Measurements from ENCODE around the gene KLHL12.
"Not testable (repeated sequence)": the region's sequence is repeated elsewhere in the genome, so short reads cannot be mapped to it uniquely, and the experiment has no call there.

KLHL12 gene

DNA sequence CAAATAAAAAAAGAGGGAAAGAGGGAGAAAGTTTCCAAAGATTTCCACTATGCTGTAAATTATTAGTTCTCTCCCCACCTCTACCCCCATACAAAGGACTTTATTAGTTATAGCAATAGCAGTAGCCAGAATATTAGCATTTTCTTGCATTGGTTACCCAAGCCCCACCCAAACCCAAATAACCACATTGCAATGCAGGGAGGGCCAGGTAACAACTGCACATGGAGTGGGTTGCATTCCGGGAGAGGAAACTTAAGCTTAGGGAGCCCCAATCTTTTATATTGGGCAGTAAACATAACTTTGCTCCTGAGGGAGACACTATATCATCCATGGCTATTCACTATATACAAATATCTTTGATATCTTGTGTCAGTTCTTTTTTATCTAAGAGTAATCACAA, 25.1 kb upstream of the KLHL12 start:
- no peak for FAIRE-seq
- DNase-seq (ENCODE audit: low spot score): no peak

DNA sequence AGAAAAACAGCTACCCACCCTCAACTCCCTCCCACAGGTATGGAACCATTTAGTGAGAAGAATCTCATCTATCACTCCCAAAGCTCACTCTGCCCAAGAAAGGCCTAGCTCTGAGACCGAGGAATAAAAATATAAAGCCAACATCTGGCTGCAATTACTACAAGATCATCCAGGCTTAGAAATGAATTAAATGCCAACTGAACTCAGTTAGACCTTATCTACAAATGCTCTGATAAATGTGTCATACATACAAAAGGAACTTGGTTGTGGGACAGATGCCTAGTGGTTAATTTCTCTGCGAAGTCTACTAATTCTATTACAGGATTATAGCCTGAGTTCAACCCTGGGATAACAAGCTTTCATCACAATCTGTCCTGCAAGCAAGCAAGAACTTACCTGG, 24.4 kb upstream of the KLHL12 start:
- DNase-seq (ENCODE audit: low spot score) (no peak), FAIRE-seq (no peak)

DNA sequence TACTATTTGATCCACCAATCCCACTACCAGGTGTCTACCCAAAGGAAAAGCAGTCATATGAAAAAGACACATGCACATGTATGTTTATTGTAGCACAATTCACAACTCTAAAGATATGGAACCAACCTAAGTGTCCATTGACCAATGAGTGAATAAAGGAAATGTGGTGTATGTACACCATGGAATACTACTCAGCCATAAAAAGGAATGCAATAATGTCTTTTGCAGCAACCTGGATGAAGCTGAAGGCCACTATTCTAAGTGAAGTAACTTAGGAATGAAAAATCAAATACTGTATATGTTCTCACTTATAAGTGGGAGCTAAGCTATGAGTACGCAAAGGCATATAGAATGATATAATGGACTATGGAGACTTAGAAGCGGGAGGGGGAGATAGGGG, 18.4 kb upstream of the KLHL12 start:
- no peak for DNase-seq (ENCODE audit: low spot score)
- FAIRE-seq: no peak

DNA sequence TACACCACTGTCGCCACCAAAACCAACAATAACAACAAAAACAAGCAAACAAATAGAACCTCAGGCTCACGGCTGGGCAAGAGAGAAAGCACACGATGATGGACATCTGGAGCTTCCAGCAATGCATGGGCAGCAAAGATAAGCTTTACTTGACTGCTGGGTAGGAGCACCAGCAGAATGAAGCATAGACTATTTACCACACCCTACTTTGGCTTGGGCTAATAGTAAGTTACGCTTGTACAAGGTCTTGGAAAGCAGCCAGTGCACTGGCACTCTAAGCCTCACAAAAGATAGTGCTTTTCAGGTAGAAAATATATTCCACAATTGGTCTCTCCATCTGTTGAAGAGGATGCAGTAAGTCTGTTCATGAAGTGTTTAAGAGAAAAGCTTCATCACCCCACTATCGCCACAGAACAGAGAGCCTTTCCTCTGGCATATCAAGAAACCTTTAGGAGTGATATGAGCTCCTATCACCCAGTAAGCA, 17.4 kb upstream of the KLHL12 start:
- DNase-seq (ENCODE audit: low spot score): no peak
- no peak for FAIRE-seq

DNA sequence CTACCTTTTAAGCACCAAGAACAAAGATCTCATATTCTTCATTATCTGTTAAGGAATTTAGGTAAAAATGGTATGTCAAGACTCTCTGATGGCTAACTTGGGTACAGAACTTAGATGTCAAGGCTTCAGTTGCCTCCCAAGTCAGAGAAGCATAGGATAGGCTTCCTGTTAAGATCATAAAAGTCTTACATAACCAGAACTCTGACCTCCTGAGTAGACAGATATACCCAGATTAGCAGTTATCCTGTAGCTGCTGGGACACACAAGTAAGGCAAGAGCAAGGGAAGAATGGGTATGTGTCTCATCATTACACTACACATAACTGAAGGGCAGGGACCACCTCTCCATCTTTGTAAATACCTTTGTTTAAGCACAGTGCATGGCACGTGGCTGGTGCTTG, 15.4 kb upstream of the KLHL12 start:
- FAIRE-seq (no peak), DNase-seq (ENCODE audit: low spot score) (no peak)

DNA sequence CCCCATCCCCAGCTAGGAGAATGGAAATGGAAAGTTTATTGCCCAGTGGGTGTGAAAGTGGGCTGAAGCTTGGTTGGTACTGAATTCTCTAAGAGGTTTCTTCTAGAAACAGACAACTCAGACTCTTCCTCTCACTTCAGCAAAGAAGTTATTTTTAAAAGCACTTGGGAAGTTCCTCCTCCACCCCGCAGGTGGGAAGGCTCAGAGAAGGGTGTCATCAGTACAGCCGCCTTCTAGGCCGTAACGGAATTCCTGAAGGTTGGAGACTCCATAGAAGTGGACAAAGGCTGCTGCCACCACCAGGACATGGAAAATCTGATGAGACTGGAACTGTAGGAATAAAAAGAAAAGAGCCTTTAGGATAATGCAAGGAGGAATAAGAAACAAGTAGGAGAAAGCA, 14.3 kb upstream of the KLHL12 start:
- DNase-seq (ENCODE audit: low spot score) (no peak), FAIRE-seq (no peak)

DNA sequence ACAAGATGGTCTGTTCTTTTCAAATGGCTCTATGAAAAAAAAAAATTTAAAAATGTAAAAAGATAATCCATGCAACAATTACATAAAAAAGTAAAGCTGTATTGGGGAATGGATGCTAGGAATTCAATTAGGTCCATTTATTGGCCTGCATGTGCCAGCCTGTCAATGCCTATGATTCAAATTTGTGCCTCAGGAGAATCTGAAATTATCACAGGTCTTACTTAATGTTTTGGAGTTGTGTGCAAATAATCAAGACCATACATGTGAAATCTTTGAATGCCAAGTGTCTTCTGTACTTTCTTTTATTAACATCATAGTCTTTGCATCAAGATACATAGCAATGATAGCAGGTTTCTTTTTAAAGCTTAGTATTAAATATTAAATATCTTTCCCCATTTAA, 13.5 kb upstream of the KLHL12 start:
- no peak for DNase-seq (ENCODE audit: low spot score)
- no peak for FAIRE-seq

DNA sequence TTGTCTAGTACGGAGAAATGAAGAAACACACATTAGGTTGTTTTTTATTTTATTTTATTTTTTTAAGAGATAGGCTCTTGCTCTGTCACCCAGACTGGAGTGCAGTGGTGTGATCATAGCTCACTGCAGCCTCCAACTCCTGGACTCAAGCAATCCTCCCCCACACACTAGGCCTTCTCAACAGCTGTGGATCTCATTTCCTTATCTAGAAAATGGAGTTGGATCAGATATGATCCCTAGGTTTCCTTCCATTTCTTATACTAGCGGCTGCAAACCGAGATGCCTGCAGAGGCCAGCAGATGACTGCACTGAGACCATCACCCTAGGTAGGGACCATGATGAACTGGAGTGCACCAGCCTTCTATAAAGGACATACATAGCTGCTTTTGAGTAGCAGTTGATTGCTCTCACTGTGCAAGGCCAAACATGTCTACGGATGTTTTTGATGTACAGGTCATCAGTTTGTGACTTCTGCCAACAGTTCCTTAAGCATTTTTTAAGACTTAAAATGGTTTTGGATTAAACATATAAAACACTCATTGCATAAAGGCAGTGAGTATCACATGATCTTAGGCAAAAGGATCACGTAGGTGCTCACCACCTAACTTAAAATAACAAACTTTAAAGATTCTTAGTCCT, 11.4 kb upstream of the KLHL12 start:
- DNase-seq (ENCODE audit: low spot score) (no peak), FAIRE-seq (no peak)

DNA sequence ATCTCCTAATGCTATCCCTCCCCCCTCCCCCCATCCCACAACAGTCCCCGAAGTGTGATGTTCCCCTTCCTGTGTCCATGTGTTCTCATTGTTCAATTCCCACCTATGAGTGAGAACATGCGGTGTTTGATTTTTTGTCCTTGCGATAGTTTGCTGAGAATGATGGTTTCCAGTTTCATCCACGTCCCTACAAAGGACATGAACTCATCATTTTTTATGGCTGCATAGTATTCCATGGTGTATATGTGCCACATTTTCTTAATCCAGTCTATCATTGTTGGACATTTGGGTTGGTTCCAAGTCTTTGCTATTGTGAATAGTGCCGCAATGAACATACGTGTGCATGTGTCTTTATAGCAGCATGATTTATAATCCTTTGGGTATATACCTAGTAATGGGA, 9.4 kb upstream of the KLHL12 start:
- not testable (repeated sequence) for FAIRE-seq; DNase-seq (ENCODE audit: low spot score)

DNA sequence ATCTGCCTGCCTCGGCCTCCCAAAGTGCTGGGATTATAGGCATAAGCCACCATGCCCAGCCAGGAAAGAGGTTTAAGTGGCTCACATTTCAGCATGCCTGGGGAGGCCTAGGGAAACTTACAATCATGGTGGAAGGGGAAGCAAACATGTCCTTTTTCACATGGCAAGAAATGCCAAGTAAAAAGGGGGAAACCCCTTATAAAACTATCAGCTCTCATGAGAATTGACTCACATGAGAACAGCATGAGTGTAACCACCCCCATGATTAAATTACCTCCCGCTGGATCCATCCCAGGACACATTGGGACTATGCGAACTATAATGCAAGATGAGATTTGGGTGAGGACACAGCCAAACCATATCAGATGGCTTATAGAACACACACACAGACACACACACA, 8.8 kb upstream of the KLHL12 start:
- FAIRE-seq (no peak), DNase-seq (ENCODE audit: low spot score) (no peak)

DNA sequence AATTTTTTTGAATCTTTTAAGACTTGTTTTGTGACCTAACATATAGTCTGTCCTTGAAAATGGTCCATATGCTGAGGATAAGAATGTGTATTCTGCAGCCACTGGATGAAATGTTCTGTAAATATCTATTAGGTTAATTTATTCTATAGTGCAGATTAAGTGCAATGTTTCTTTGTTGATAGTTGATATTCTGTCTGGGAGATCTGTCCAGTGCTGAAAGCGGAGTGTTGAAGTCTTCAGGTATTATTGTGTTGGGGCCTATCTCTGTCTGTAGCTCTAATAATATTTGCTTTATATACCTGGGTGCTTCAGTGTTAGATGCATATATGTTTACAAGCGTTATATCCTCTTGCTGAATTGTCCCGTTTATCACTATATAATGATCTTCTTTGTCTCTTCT, 7.7 kb upstream of the KLHL12 start:
- FAIRE-seq (no peak), DNase-seq (ENCODE audit: low spot score) (no peak)

DNA sequence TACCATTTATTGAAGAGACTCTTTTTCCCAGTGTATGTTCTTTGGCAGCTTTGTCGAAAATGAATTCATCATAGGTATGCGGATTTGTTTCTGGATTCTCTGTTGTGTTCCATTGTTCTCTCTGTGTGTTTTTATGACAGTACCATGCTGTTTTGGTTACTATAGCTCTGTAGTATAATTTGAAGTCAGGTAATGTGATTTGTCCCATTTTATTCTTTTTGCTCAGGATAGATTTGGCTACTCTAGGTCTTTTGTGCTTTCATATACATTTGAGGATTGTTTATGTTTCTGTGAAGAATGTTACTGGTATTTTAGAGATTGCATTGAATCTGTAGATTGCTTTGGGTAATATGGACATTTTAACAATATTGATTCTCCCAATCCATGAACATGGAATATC, 5.4 kb upstream of the KLHL12 start:
- FAIRE-seq: no peak
- DNase-seq (ENCODE audit: low spot score): no peak

DNA sequence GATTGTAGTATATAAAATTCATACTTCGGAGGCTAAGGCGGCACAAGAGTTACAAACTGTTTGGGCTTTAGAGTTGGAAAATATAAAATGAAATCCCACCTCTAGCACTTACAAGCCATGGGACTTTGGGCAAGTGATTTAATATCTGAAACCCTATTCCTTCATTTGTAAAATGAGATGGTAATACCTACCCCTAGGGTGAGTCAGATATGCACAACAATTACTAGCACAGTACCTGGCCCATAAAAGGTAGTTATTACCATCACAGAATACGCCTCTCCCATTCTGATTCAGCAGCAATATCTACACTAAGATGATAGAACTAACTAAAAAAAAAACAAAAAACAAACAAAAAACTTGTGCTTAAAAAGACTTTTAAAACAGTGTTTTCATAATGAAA, 3.5 kb downstream of the KLHL12 start:
- no peak for FAIRE-seq
- no peak for DNase-seq (ENCODE audit: low spot score)

DNA sequence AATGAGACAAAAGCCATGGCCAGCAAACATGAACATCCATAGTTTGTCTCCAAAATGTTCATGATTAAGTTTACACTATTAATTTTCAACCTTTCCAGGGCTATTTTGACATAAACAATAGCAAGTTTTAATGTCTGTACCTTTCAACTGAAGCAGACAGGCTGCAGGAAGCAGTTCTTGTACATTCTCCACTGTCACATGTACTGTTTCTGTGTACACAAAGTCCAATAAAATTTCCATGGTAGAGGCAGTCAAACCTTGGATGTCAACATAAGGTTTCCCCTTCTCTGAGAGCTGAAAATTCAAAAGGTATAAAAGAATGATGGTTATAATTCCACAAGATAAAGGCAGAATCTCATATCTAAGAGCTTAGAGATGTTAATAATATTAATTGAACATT, 7.4 kb downstream of the KLHL12 start:
- DNase-seq (ENCODE audit: low spot score) (no peak), FAIRE-seq (no peak)

DNA sequence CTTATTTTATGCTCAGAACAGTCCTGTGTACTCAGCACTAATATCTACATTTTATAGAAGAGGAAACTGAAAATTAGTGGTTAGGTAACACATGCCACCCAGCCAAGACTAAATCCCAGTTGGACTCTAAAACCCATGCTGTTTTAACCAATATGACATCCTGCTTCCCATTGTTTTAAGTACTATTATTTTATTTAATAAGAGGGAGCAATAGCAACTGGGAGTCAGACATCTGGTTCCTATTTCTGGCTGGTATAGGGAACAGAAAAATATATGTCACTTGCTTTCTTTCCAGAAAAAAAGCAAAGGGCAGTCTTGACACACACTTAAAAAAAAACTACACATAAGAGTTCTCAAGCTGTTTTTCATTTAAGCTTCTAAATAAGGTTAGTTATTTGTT, 11.9 kb downstream of the KLHL12 start:
- DNase-seq (ENCODE audit: low spot score) (no peak), FAIRE-seq (no peak)

DNA sequence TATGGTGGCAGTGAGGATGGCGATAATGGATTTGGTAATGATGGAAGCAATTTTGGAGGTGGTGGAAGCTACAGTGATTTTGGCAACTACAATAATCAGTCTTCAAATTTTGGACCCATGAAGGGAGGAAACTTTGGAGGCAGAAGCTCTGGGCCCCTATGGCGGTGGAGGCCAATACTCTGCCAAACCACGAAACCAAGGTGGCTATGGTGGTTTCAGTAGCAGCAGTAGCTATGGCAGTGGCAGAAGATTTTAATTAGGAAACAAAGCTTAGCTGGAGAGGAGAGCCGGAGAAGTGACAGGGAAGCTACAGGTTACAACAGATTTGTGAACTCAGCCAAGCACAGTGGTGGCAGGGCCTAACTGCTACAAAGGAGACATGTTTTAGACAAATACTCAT, 14.6 kb downstream of the KLHL12 start:
- not testable (repeated sequence) for FAIRE-seq; DNase-seq (ENCODE audit: low spot score)

DNA sequence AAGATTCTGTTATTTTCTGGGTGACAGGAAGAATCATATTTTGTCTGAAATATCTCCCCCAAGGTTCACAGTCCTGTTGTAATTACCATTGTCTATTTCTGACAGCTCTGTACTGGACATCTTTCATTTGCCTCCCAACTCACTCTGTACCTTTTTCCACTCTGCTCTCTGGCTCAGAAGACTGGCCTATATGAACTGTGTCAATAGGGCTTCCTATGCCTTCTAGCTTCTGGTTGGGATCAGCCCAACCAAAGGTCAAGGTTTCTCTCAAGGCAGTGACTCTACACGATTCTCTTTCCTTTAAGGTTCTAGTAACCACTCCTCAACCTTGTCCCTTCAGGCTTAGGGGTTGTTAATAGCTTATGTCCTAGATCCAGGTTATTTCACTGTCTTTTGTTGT, 17.5 kb downstream of the KLHL12 start:
- DNase-seq (ENCODE audit: low spot score) (no peak), FAIRE-seq (no peak)

DNA sequence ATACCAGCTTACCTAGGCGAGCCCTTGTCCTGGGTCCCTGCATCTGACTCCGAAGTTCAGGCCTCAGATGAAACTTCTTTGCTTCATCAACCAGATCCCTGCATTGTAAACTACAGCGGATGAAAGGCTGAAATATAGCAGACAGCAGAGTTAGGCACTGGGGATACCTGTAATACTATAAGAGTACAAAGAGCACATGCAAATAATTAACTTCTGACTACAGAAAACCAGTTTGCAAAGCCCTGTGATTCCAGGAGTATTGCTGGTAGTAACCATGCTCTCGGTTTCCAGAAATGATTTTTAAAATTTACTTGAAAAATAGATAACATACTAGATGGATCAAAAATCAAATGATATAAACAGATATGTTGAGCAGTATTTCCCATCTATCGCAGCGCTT, 18.0 kb downstream of the KLHL12 start:
- FAIRE-seq (no peak), DNase-seq (ENCODE audit: low spot score) (no peak)

DNA sequence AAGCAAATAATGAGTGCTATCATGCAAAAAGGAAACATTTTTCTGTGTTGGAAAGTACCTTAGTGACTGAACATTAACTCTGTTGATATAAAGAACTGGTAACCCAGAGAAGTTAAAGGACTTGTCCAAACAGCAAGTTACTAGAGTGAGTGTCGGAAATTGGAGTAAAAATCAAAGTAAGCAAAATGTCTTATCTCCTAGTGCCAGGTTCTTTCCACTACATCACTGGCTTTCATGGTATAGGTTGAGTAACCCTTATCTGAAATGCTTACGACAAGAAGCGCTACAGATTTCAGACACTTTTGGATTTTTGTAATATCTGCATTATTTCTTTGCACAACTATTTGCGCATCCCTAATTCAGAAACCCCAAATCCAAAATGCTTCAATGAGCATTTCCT, 21.7 kb downstream of the KLHL12 start:
- DNase-seq (ENCODE audit: low spot score): no peak
- no peak for FAIRE-seq

DNA sequence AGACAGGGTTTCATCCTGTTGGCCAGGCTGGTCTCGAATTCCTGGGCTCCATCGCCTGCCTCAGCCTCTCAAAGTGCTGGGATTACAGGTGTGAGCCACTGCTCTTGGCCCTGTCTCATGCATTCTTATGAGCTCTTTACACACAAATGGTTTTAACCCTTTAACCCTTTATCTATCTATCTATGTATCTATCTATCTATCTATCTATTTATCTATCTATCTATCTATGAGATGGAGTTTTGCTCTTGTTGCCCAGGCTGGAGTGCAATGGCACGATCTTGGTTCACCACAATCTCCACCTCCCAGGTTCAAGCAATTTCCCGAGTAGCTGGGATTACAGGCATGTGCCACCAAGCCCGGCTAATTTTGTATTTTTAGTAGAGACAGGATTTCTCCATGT, 23.2 kb downstream of the KLHL12 start:
- not testable (repeated sequence) for FAIRE-seq; DNase-seq (ENCODE audit: low spot score)

DNA sequence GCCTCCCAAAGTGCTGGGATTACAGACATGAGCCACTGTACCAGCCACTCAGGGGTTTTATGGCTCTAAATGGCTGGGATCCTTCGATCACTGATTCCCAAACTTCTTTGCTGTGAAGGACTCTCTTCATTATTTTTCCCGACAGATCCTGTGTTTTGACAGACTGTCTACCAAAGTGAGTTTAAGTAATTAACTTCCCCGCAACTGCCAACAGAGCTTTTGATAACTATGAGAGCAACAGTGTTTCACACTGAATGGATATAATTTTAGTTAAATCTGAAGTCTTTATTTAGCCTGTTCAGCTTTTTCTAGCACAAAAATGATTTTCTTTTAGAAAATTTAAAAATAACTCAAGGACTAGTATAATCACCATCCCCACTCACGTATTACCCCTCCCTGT, 25.5 kb downstream of the KLHL12 start:
- no peak for DNase-seq (ENCODE audit: low spot score)
- FAIRE-seq: no peak

DNA sequence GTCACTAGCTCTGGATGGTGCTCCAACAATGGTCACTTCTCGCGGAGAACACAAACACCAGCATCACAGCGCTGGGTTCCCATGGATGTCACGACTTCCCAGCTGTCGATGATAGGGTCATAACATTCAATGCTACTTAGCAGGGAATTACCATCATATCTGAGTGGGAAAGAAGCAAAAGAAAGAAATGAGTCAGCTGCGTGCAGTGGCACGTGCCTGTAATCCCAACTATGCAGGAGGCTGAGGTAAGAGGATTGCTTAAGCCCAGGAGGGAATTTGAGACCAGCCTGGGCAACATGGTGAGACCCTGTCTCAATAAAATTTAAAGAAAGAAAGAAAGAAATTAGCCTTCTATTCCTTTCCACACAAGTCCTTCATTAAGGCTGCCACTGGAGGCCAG, 34.5 kb downstream of the KLHL12 start:
- FAIRE-seq (no peak), DNase-seq (ENCODE audit: low spot score) (no peak)

DNA sequence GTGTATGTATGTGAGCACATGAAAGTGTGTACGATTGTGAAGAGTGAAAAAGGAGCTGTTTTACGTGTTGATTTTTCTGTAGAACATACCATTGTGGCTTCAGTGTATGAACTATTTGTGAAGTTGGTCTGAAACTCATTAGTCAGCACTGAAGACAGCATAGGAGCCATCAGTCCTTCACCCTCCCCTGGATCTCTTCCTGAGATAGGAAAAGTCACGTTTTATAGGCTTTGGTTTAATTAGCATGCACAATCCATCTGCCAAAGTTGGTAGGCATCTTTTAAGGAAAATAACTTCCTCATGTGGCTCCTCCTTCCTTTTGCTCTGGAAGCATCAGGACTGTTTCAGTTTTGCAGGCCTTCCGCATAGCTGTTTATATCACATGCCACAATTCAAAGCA, 36.6 kb downstream of the KLHL12 start:
- FAIRE-seq: no peak
- DNase-seq (ENCODE audit: low spot score): no peak
